HL-60 (cell line): Measurements from ENCODE around the gene GOLIM4.

Source experiments
- GABPA ChIP-seq: IDR thresholded peaks from 2 replicates; pipeline ENCODE4 v1.6.1; 2012; ENCODE audit warnings: low read depth
- TF ChIP-seq, protein P1 (sequence below): IDR thresholded peaks from one replicate; pipeline ENCODE4 v1.5.1; 2011; ENCODE audit warnings: low read length, control low read depth, inconsistent platforms; ENCODE audit not compliant: insufficient read depth

DNA sequence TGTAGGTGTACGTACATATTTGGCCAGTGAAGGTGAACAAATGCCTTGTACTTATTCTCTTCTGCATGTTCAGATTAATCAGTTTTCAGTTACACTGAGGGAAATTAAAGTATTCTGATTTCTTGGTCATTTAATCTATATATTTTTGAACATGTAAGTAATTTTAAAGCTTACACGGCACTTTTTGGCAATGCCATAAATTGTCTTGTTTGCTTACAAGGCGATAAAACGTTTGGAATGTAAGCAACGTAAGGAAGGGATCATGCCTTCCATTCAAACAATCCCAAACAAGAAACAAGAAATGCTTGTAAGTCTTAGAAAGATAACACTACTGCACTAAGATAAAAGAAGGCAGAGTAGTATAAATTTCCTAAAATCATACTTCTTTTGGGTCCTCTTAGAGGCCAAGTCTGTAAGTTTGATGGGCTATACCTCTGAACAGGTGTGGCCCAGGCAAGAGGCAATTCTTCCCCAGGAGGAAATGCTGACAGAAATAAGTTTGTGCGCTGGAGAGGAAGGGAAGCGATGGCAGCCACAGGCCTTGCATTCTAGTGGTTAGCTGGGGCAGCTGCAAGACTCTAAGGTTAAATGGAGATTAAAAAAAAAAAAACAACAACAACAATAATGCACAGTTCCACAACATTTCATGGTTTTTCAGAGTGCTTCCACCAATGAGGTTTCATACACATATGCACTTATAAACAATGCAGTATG lies 73.8 kb downstream of the GOLIM4 start:
- TF ChIP-seq, protein P1, sequence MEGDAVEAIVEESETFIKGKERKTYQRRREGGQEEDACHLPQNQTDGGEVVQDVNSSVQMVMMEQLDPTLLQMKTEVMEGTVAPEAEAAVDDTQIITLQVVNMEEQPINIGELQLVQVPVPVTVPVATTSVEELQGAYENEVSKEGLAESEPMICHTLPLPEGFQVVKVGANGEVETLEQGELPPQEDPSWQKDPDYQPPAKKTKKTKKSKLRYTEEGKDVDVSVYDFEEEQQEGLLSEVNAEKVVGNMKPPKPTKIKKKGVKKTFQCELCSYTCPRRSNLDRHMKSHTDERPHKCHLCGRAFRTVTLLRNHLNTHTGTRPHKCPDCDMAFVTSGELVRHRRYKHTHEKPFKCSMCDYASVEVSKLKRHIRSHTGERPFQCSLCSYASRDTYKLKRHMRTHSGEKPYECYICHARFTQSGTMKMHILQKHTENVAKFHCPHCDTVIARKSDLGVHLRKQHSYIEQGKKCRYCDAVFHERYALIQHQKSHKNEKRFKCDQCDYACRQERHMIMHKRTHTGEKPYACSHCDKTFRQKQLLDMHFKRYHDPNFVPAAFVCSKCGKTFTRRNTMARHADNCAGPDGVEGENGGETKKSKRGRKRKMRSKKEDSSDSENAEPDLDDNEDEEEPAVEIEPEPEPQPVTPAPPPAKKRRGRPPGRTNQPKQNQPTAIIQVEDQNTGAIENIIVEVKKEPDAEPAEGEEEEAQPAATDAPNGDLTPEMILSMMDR, result no peak
- no peak for TF ChIP-seq GABPA
